Measurements from ENCODE around the gene BMX.

The BMX gene

DNA sequence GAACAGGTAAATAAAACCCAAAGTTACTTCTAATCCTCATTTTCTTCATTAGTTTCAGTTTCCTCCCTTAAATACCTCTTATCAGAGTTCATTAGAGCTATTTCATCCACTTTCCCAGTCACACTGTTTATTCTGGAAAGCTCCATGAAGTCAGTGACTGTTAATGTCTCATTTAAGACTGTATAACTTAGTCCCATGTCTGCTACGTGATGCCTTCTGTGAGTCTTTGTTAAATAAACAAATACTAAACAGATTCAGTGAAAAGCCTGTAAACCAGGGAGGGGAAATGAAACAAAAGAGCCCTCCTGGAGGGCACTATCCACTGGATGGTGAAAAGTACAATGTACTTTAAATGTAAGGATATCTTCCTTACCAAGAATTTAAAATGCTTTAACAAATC is 75.4 kb downstream of the BMX start:
- no peak for DNase-seq

DNA sequence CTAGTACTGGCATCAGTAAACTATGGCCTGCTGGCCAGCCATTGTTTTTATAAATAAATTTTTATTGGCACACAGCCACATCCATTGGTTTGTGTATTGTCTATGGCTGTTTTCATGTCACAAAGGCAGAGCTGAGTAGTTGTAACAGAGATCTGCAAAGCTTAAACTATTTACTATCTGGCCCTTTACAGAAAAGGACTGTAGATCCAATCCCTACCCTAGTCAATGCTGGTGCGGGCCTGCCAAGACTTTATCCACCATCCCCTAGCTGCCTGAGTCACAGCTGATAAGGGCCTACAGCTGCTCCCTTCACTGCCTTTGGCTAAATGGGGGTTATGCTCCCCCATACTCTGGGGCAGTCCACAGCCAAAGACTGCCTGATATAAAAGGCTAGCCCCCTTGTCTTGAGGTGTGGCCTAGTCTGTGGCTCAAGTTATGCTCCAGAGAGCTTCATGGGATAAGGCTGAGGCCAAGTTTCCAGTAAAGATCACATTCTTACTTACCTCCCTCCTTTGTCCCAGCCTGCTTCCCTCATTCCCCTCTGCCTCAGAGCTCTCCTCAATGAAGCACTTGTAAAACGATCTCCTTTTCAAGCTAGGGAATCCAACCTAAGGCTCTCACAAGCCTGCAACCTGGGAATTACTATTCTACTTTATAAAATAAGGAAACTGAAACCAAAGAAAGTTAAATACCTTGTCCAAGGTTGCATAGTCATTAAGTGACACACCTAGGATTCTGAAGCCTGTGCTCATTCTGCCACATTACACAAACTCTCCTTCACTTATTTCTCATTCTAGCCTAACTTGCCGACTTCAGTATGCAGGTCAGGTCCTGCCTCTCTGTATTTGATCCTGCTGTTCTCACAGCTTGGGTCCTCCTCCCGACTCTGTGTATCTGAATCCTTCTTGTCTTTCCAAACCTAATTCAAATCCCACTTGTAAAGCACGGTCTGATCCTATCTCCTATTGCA is 79.5 kb downstream of the BMX start:
- DNase-seq, result no peak

GRCh38 chrX:15594371-15594770 is 93.8 kb downstream of the BMX start:
- no peak for DNase-seq

GRCh38 chrX:15598026-15598425 is 97.4 kb downstream of the BMX start:
- no peak for DNase-seq

- DNase-seq, result no peak
Measured at GRCh38 chrX:15599461-15599860, 98.9 kb downstream of the BMX start.

DNA sequence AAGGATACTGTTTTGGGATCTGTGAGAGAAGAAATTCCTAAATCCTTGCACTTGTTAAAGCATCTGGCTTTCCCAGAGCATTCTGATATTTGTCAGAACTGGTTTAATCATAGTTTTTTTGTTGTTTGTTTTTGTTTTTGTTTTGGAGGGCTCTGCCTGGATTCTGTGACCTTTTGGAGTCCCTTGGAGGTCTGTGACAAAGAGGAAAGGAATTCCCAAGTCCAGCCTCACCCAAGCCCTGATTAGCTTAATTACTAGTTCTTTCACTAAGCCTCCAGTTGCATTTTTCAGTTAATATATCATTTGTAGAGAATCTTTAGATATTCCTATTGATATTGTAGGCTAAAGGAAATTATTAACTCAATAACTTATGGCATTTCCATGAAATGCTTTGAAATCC is 99.4 kb downstream of the BMX start:
- DNase-seq, result no peak

DNA sequence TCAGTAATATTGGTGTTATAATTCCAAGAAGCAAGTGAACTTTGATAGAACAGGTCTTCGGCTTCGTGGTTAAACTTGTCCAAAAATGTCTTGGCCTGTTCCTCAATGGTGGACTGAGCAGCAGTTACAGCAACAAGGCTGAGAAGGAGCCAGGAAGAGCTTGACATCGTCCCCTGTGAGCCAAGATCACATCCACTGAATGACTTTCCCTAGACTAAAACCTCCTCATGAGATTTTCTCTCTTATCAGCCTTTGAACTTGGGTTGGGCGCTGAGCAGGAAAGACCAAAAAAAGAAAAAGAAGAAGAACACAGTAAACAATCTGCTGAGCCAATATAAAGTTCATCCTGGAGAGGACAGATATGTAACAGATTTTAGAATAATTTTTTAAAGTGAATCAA is 100.1 kb downstream of the BMX start, which contains the start of gene ACE2:
ACE2 (minus strand) TSS at position 216 of the 400 bp plus-strand sequence; CDS start at position 167, 49 bp downstream.
- no peak for DNase-seq

DNA sequence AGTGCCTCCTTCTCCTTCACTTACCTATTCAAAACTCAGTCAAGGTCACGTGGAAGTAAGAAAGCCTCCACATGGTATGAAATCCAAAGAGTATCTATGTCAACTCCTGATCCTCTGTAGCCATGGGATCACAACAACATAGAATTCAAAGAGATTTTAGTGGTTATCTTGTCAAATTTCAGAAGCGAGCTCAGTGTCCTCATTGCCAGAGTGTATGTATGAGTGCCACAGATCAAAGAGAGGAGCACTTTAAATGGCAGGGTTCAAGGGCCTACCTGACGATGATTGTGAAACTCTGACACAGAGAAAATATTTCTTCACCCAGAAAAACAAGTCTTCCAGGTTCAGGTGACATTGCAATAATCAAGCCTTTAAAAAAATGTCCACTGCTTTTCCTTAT is 101.3 kb downstream of the BMX start:
- DNase-seq, result no peak

- no peak for DNase-seq
Measured at GRCh38 chrX:15602761-15603160, 102.2 kb downstream of the BMX start.

DNA sequence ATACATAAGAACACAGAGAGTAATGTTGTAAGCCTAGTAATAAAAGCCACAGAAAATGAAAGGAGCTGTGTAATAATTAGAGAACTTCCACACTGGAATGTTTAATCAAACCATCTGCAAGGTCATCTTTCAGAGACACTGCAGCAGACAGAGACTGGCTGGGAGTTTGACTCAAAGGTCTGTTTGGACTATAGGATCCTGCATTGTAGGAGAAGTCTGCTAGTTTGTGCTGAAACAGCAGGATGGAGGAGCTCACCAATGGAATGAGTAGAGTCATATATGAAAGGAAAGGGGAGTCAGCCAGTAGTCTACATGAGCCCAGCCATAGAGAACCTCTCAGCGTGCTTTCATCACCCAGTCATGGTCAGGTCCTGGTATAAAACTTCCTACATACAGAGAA is 104.6 kb downstream of the BMX start:
- DNase-seq, result no peak
